Measurements from ENCODE around the gene EPAS1. TPM values are rescaled to one million over a fixed set of nuclear protein-coding genes. Genes with fewer than 3 reads are reported as not detected.

EPAS1 gene
- total and polyA plus RNA-seq, 2 of the 8 experiments (the other 6 are each of a cell fraction or from before 2014, with no cell fraction given): 2.0 to 4.9 TPM

DNA sequence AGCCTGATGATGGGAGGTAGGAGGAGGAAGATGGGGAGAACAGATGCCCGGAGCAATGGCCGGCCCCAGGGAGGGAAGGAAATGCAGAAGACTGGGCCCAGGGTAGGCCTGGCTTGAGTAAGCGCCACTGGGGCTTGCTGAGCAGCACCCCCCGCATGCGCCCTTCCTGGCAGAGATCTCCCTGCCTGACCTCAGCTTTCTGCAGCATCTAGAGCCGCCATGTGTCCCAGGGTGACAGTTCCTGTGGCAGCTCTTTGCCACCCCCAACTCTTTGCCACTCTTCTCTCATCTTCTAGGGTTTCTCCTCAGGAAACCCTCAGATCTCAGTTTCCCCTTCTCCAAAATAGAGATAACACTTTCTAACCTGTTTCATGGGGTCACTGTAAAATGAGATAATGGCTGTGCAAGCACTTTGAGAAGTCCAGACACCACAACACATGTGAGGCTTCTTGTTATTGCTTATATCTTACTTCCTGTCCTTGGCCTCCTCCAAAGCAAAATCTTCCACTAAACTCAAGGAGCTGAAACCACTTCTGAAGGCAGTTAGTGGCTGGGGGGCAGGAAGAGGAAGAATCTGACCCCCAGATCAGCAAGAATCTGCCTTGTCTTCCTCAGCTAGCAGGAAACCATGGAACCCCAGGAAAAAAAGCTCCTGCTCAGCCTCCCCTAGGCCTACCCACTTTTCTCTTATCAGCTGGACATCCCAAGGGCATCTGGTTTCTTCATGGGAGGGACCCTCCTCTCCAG lies 64.9 kb downstream of the EPAS1 start:
- no peaks in the 10 kb centered on the region for H3K36me3 ChIP-seq (ENCODE audit: control insufficient read depth in 2 of 4, insufficient read depth in 4 of 4, low read length in 3 of 4)
- no peak overlapping the region for H2BK5ac ChIP-seq (ENCODE audit: low read depth, low read length)
- H3K18ac ChIP-seq (ENCODE audit: extremely low read depth, low read length): no peak overlapping the region
- DNase-seq (ENCODE audit: low read depth in 1 of 2, low spot score in 2 of 2) (no peak), FAIRE-seq (no peak)
- H3K4me3 ChIP-seq (ENCODE audit: extremely low read depth in 1 of 4, insufficient read depth in 2 of 4, low read depth in 3 of 4, low read length in 4 of 4): no peak overlapping the region
- H4K91ac ChIP-seq (replicated peaks; ENCODE audit: insufficient read length, low read length): no peak overlapping the region
- H4K20me1 ChIP-seq (replicated peaks in 1 of 2; ENCODE audit: control insufficient read depth in 1 of 2, insufficient read depth in 2 of 2, low read length in 2 of 2): no peaks in the 10 kb centered on the region
- no peaks in the 10 kb centered on the region for H3K23me2 ChIP-seq (ENCODE audit: low read depth, low read length)
- no peak overlapping the region; the same call in 1 of the 2 replicates for H4K8ac ChIP-seq (ENCODE audit: extremely low read depth, insufficient read depth, low read length)
- H3K56ac ChIP-seq (replicated peaks; ENCODE audit: insufficient read length, low read depth, low read length): no peak overlapping the region
- H3K4me2 ChIP-seq (ENCODE audit: insufficient read depth in 1 of 2, low read depth in 2 of 2, low read length in 2 of 2): no peak overlapping the region
- H3K27ac ChIP-seq (ENCODE audit: low read depth, low read length): no peak overlapping the region
- H4K5ac ChIP-seq (ENCODE audit: insufficient read length, low read depth, low read length): no peak overlapping the region
- ChIA-PET POLR2A (ENCODE audit: partially characterized antibody) (no interaction called here), CTCF (ENCODE audit: partially characterized antibody) (interaction anchor here (0.8 to 2.5 kb wide), 12 partner anchors 10 to 369 kb away, joined by 3 to 9 read pairs (median 4); partner anchors contain the start of gene EPAS1)
- H3K4me1 ChIP-seq (replicated peaks in 1 of 4; ENCODE audit: control insufficient read depth in 3 of 4, insufficient read depth in 4 of 4, low read length in 3 of 4): no peaks in the 10 kb centered on the region
- peaks cover 0 to 3% of the 10 kb centered on the region in 2 experiments; a peak in 1 of 4 replicates for H3K9me3 ChIP-seq (ENCODE audit: insufficient read depth in 2 of 2, low read depth in 1 of 2, low read length in 1 of 2)
- no peak overlapping the region for H3K14ac ChIP-seq (ENCODE audit: insufficient read length)
- H3K79me1 ChIP-seq (ENCODE audit: low read depth, low read length): no peaks in the 10 kb centered on the region
- no peak overlapping the region for H3K23ac ChIP-seq (ENCODE audit: insufficient read length)
- no peaks in the 10 kb centered on the region for H3K27me3 ChIP-seq (replicated peaks in 1 of 4; ENCODE audit: control insufficient read depth in 3 of 4, extremely low read depth in 1 of 4, insufficient read depth in 3 of 4, low read length in 3 of 4)
- TF ChIP-seq SRF (IDR thresholded peaks at IDR 0.05; ENCODE audit: low read depth, low read length) (no peak), HDAC2 (IDR thresholded peaks at IDR 0.05; ENCODE audit: borderline replicate concordance in 1 of 2, low read depth in 2 of 2, low read length in 2 of 2) (no peak), CHD2 (IDR thresholded peaks at IDR 0.05; ENCODE audit: low read length) (no peak), CBX5 (IDR thresholded peaks at IDR 0.05; ENCODE audit: low read depth, low read length) (no peak)
- H2BK15ac ChIP-seq (ENCODE audit: low read length): no peak overlapping the region
- no peak overlapping the region for H2BK12ac ChIP-seq (ENCODE audit: low read depth, low read length)
- H2AFZ ChIP-seq (ENCODE audit: low read length): no peak overlapping the region
- no peak overlapping the region for H2BK120ac ChIP-seq (replicated peaks; ENCODE audit: low read depth, low read length)
- no peak overlapping the region for H3K9ac ChIP-seq (replicated peaks in 1 of 4; ENCODE audit: extremely low read depth in 1 of 4, low read depth in 3 of 4, low read length in 3 of 4)
- H2BK20ac ChIP-seq (ENCODE audit: low read length): no peak overlapping the region
- no peak overlapping the region for H3K4ac ChIP-seq (replicated peaks; ENCODE audit: insufficient read length, low read depth, low read length)
- no peak overlapping the region for H2AK5ac ChIP-seq (ENCODE audit: low read depth, low read length)
- H3K79me2 ChIP-seq (ENCODE audit: control insufficient read depth in 1 of 2, insufficient read depth in 2 of 2, low read length in 2 of 2): no peaks in the 10 kb centered on the region
- 86% methylated on average over 6 of the region's 6 CpGs; no CpG with 5 or more reads in 1 of the 2 experiments for WGBS, 2 experiments (ENCODE audit: extremely low coverage in 1 of 2, insufficient coverage in 1 of 2, insufficient read length in 1 of 2, insufficient replicate concordance in 2 of 2, low coverage in 1 of 2, low lambda C conversion rate in 2 of 2, missing lambda C conversion rate in 1 of 2)
